ENCODE data around the gene TNS3. TPM values are rescaled to one million over a fixed set of nuclear protein-coding genes. Genes with fewer than 3 reads are reported as not detected.

TNS3 gene
- total and polyA plus RNA-seq, 7 donors, result 17.4 to 43.8 (median 28.8) TPM

GRCh38 chr7:47249361-47249760 lies 332.6 kb downstream of the TNS3 start:
- Histone ChIP-seq H3K9me3 (no peaks in the 10 kb centered on the region), H3K36me3 (no peaks in the 10 kb centered on the region), H3K4me3 (no peak overlapping the region), H3K4me1 (peaks cover 0 to 25% (median 17%) of the 10 kb centered on the region in 4 donors), H3K27ac (no peak overlapping the region), H3K27me3 (no peaks in the 10 kb centered on the region)
- 79 to 84% methylated on average over 2 of the region's 2 CpGs for WGBS, 2 donors
- intact Hi-C loops (cut with DNase I), result no loop called here
- TF ChIP-seq EP300 (IDR thresholded peaks at IDR 0.05), result no peak
- TF ChIP-seq POLR2A (IDR thresholded peaks at IDR 0.05), result no peak
- TF ChIP-seq POLR2AphosphoS5 (IDR thresholded peaks at IDR 0.05), result no peak
- no peak for TF ChIP-seq CTCF (IDR thresholded peaks at IDR 0.05)
- no peak for DNase-seq

GRCh38 chr7:47248797-47249196 lies 333.1 kb downstream of the TNS3 start:
- no peak for DNase-seq
- intact Hi-C loops (cut with DNase I), result no loop called here
- no peak for TF ChIP-seq POLR2A (IDR thresholded peaks at IDR 0.05)
- no peak for TF ChIP-seq EP300 (IDR thresholded peaks at IDR 0.05)
- no peak for TF ChIP-seq POLR2AphosphoS5 (IDR thresholded peaks at IDR 0.05)
- H3K4me1 ChIP-seq, result peaks cover 0 to 21% (median 13%) of the 10 kb centered on the region in 4 donors
- H3K4me3 ChIP-seq, result no peak overlapping the region
- H3K27me3 ChIP-seq, result no peaks in the 10 kb centered on the region
- WGBS, 2 donors, result 82 to 87% methylated on average over 3 of the region's 3 CpGs
- H3K27ac ChIP-seq, result no peak overlapping the region
- H3K36me3 ChIP-seq, result no peaks in the 10 kb centered on the region
- no peaks in the 10 kb centered on the region for H3K9me3 ChIP-seq

GRCh38 chr7:47247132-47247531 lies 334.8 kb downstream of the TNS3 start:
- Histone ChIP-seq H3K36me3 (no peaks in the 10 kb centered on the region), H3K9me3 (no peaks in the 10 kb centered on the region), H3K27me3 (no peaks in the 10 kb centered on the region), H3K27ac (no peak overlapping the region), H3K4me3 (no peak overlapping the region), H3K4me1 (peaks cover 0 to 13% (median 6%) of the 10 kb centered on the region in 4 donors)
- no peak for TF ChIP-seq CTCF (IDR thresholded peaks at IDR 0.05)
- no peak for TF ChIP-seq POLR2A (IDR thresholded peaks at IDR 0.05)
- TF ChIP-seq POLR2AphosphoS5 (IDR thresholded peaks at IDR 0.05), result no peak
- TF ChIP-seq EP300 (IDR thresholded peaks at IDR 0.05), result no peak
- intact Hi-C loops (cut with DNase I), result no loop called here
- no peak for DNase-seq
- 84 to 86% methylated on average over 5 of the region's 5 CpGs for WGBS, 2 donors

- no peaks in the 10 kb centered on the region for H3K27me3 ChIP-seq
- intact Hi-C loops (cut with DNase I), result no loop called here
- no peaks in the 10 kb centered on the region for H3K9me3 ChIP-seq
- no peak for DNase-seq
- H3K4me3 ChIP-seq, result no peak overlapping the region
- H3K27ac ChIP-seq, result no peak overlapping the region
- no peaks in the 10 kb centered on the region for H3K36me3 ChIP-seq
- peaks cover 0 to 19% (median 6%) of the 10 kb centered on the region in 4 donors for H3K4me1 ChIP-seq
- no peak for TF ChIP-seq POLR2AphosphoS5 (IDR thresholded peaks at IDR 0.05)
- TF ChIP-seq POLR2A (IDR thresholded peaks at IDR 0.05), result no peak
- no peak for TF ChIP-seq CTCF (IDR thresholded peaks at IDR 0.05)
- TF ChIP-seq EP300 (IDR thresholded peaks at IDR 0.05), result no peak
Observed at GRCh38 chr7:47244692-47245091, 337.2 kb downstream of the TNS3 start.

GRCh38 chr7:47241112-47242065 lies 340.5 kb downstream of the TNS3 start:
- H3K4me3 ChIP-seq, result no peak overlapping the region
- peaks cover 0 to 6% (median under 1%) of the 10 kb centered on the region in 4 donors for H3K4me1 ChIP-seq
- TF ChIP-seq EP300 (IDR thresholded peaks at IDR 0.05) (no peak), POLR2AphosphoS5 (IDR thresholded peaks at IDR 0.05) (no peak)
- no peak for DNase-seq
- H3K27me3 ChIP-seq, result no peaks in the 10 kb centered on the region
- 85 to 88% methylated on average over 10 of the region's 10 CpGs for WGBS, 2 donors
- intact Hi-C loops (cut with DNase I), result no loop called here
- H3K27ac ChIP-seq, result no peak overlapping the region
- no peaks in the 10 kb centered on the region for H3K9me3 ChIP-seq
- no peaks in the 10 kb centered on the region for H3K36me3 ChIP-seq
